ENCODE results near the gene ZNF407.

Gene ZNF407

DNA sequence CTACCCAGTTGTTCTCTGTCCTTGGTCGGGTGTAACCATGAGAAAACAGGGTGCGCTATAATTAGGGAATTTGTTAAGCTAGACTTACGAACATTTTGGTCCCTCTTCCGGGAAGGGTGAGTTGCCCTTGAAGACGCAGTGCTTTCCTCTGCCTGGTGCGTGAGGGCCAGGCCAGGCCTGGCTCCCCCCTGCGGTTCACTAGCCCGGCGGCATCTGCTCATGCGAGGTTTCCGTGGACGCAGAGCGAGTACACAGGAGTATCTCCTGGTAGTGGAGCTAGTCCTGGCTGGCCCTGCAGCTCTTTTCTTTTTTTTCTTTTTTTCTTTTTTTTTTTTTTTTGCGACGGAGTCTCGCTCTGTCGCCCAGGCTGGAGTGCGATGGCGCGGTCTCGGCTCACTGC lies 462.5 kb downstream of the ZNF407 start:
- Histone ChIP-seq H3K4me3 (replicated peaks; ENCODE audit: insufficient read depth, low read length) (no peak overlapping the region), H3K27me3 (ENCODE audit: insufficient read depth, poor library complexity, severe bottlenecking) (no peaks in the 10 kb centered on the region), H3K27ac (replicated peaks) (no peak overlapping the region)
- DNase-seq (ENCODE audit: low read depth in 1 of 2, low spot score in 1 of 2) = no peak
- TF ChIP-seq GABPA (IDR thresholded peaks at IDR 0.05; ENCODE audit: low read depth) (no peak), SPI1 (IDR thresholded peaks at IDR 0.05; ENCODE audit: borderline replicate concordance, low read depth) (no peak), POLR2AphosphoS5 (IDR thresholded peaks at IDR 0.05; ENCODE audit: low read depth) (no peak)
- TF ChIP-seq, protein P1, sequence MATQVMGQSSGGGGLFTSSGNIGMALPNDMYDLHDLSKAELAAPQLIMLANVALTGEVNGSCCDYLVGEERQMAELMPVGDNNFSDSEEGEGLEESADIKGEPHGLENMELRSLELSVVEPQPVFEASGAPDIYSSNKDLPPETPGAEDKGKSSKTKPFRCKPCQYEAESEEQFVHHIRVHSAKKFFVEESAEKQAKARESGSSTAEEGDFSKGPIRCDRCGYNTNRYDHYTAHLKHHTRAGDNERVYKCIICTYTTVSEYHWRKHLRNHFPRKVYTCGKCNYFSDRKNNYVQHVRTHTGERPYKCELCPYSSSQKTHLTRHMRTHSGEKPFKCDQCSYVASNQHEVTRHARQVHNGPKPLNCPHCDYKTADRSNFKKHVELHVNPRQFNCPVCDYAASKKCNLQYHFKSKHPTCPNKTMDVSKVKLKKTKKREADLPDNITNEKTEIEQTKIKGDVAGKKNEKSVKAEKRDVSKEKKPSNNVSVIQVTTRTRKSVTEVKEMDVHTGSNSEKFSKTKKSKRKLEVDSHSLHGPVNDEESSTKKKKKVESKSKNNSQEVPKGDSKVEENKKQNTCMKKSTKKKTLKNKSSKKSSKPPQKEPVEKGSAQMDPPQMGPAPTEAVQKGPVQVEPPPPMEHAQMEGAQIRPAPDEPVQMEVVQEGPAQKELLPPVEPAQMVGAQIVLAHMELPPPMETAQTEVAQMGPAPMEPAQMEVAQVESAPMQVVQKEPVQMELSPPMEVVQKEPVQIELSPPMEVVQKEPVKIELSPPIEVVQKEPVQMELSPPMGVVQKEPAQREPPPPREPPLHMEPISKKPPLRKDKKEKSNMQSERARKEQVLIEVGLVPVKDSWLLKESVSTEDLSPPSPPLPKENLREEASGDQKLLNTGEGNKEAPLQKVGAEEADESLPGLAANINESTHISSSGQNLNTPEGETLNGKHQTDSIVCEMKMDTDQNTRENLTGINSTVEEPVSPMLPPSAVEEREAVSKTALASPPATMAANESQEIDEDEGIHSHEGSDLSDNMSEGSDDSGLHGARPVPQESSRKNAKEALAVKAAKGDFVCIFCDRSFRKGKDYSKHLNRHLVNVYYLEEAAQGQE (IDR thresholded peaks at IDR 0.05; ENCODE audit: insufficient replicate concordance, low read depth) = no peak
- TF ChIP-seq, protein P2, sequence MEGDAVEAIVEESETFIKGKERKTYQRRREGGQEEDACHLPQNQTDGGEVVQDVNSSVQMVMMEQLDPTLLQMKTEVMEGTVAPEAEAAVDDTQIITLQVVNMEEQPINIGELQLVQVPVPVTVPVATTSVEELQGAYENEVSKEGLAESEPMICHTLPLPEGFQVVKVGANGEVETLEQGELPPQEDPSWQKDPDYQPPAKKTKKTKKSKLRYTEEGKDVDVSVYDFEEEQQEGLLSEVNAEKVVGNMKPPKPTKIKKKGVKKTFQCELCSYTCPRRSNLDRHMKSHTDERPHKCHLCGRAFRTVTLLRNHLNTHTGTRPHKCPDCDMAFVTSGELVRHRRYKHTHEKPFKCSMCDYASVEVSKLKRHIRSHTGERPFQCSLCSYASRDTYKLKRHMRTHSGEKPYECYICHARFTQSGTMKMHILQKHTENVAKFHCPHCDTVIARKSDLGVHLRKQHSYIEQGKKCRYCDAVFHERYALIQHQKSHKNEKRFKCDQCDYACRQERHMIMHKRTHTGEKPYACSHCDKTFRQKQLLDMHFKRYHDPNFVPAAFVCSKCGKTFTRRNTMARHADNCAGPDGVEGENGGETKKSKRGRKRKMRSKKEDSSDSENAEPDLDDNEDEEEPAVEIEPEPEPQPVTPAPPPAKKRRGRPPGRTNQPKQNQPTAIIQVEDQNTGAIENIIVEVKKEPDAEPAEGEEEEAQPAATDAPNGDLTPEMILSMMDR (IDR thresholded peaks at IDR 0.05; ENCODE audit: insufficient read depth, low read length) = no peak

DNA sequence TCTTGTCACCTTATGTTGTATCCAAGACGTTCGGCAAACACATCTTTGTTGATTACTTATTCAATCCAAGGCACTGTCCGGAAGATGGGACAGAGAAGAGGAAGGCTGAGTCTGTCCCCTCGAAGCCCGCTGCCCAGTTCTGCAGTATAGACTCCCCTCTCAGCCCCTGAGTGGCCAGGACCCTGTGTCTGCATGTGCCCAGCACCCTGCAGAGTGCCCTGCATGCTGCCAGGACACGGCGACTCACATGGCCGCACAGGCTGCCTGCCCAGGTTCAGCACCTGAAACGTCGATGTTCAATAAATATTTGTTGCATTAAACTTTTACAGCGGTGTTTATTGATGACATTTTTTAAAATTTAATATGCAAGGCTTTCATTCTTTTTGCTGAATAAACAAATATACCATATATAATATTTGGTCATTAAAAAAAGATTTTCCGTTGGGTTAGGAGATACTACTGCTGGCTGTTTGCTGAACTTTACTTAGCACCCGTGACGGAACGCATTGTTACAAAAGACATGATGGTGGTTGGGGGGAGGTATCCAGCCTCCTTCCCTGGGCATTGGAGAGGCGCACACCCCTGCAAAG lies 464.7 kb downstream of the ZNF407 start:
- H3K27me3 ChIP-seq (ENCODE audit: insufficient read depth, poor library complexity, severe bottlenecking) = no peaks in the 10 kb centered on the region
- H3K4me3 ChIP-seq (replicated peaks; ENCODE audit: insufficient read depth, low read length) = no peak overlapping the region
- no peak overlapping the region for H3K27ac ChIP-seq (replicated peaks)
- DNase-seq (ENCODE audit: low read depth in 1 of 2, low spot score in 1 of 2) = no peak
- TF ChIP-seq, protein P1 (IDR thresholded peaks at IDR 0.05; ENCODE audit: insufficient replicate concordance, low read depth) = no peak
- TF ChIP-seq POLR2AphosphoS5 (IDR thresholded peaks at IDR 0.05; ENCODE audit: low read depth) (no peak), GABPA (IDR thresholded peaks at IDR 0.05; ENCODE audit: low read depth) (no peak), SPI1 (IDR thresholded peaks at IDR 0.05; ENCODE audit: borderline replicate concordance, low read depth) (no peak)
- TF ChIP-seq, protein P2 (IDR thresholded peaks at IDR 0.05; ENCODE audit: insufficient read depth, low read length) = no peak

DNA sequence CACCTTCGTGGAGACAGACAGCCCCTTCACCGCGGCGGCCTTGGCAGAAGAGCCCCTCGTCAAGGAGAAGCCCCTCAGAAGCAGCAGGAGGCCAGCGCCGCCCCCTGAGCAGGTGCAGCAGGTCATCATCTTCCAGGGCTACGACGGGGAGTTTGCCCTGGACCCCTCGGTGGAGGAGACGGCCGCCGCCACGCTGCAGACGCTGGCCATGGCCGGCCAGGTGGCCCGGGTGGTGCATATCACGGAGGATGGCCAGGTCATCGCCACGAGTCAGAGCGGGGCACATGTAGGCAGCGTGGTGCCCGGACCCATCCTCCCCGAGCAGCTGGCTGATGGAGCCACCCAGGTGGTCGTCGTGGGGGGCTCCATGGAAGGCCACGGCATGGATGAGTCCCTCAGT lies 465.5 kb downstream of the ZNF407 start:
- no peaks in the 10 kb centered on the region for H3K27me3 ChIP-seq (ENCODE audit: insufficient read depth, poor library complexity, severe bottlenecking)
- no peak for TF ChIP-seq SPI1 (IDR thresholded peaks at IDR 0.05; ENCODE audit: borderline replicate concordance, low read depth)
- DNase-seq (ENCODE audit: low read depth in 1 of 2, low spot score in 1 of 2) = no peak
- no peak overlapping the region for H3K4me3 ChIP-seq (replicated peaks; ENCODE audit: insufficient read depth, low read length)
- H3K27ac ChIP-seq (replicated peaks) = no peak overlapping the region

DNA sequence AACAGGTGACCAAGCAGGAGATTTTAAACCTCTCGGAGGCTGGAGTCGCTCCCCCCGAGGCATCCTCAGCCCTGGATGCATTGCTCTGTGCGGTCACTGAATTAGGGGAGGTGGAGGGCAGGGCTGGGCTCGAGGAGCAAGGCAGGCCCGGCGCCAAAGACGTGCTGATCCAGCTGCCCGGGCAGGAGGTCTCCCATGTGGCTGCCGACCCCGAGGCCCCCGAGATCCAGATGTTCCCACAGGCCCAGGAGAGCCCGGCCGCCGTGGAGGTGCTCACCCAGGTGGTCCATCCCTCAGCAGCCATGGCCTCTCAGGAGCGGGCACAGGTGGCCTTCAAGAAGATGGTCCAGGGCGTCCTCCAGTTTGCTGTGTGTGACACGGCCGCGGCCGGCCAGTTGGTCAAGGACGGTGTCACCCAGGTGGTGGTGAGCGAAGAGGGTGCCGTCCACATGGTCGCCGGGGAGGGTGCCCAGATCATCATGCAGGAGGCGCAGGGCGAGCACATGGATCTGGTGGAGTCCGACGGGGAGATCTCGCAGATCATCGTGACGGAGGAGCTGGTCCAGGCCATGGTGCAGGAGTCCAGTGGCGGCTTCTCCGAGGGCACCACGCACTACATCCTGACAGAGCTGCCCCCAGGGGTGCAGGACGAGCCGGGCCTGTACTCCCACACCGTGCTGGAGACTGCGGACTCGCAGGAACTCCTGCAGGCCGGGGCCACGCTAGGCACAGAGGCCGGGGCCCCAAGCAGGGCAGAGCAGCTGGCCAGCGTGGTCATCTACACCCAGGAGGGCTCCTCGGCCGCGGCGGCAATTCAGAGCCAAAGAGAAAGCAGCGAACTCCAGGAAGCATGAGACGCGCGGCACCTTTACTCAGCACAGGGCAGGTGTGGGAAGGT lies 466.2 kb downstream of the ZNF407 start:
- H3K27ac ChIP-seq (replicated peaks) = no peak overlapping the region
- no peak overlapping the region for H3K4me3 ChIP-seq (replicated peaks; ENCODE audit: insufficient read depth, low read length)
- TF ChIP-seq, protein P2 (IDR thresholded peaks at IDR 0.05; ENCODE audit: insufficient read depth, low read length) = no peak
- TF ChIP-seq POLR2AphosphoS5 (IDR thresholded peaks at IDR 0.05; ENCODE audit: low read depth) = no peak
- no peak for TF ChIP-seq SPI1 (IDR thresholded peaks at IDR 0.05; ENCODE audit: borderline replicate concordance, low read depth)
- TF ChIP-seq GABPA (IDR thresholded peaks at IDR 0.05; ENCODE audit: low read depth) = no peak
- TF ChIP-seq, protein P1 (IDR thresholded peaks at IDR 0.05; ENCODE audit: insufficient replicate concordance, low read depth) = no peak
- H3K27me3 ChIP-seq (ENCODE audit: insufficient read depth, poor library complexity, severe bottlenecking) = no peaks in the 10 kb centered on the region
- no peak for DNase-seq (ENCODE audit: low read depth in 1 of 2, low spot score in 1 of 2)
